Middle frontal gyrus (tissue), 1 donor: ENCODE results near the gene MIGA2.

Experiments
- DNase-seq: peaks from one replicate; pipeline ENCODE4 v3.0.0-alpha.2; 2015; ENCODE audit warnings: low spot score; ENCODE audit errors: extremely low spot score

MIGA2 gene

DNA sequence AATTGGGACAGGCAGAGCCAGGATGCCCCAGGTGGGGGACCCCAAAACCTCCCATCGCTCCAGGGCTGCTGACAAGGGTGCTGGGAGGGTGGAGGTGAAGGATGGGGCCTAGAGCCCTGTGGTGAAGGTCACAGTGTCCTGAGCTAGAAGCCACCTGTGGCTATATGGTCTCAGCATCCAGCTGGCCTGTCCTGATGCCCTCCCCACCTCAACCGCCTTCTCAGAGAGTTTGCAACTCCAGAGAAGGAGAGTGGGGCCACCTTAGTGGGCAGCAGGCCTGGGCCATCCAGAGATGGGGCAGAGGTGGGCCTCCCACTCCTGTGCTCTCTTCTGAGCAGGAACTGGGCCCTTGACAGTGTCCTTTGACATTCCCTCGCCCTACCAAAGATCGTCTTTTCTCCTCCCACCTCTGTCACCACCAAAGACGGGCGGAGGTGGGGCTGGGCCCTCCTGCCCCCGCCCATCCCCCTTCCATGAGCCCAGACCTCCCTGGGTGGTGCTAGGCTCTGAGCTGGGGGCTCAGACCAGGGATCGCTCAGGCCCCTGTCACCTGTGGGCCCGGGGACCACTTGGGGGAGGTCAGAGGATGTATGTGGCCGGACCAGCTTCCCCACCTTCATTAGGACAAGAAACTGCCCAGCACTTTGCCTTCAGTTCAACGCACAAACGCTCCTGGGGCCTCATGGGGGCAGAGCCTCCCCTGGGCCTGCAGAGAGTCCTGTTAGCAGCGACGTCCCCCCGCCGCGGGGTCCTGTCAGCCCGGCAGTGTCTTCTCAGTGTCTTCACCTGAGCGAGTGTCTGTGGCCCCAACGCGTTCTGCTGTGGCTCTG, 34.5 kb downstream of the MIGA2 start:
- DNase-seq: no peak

DNA sequence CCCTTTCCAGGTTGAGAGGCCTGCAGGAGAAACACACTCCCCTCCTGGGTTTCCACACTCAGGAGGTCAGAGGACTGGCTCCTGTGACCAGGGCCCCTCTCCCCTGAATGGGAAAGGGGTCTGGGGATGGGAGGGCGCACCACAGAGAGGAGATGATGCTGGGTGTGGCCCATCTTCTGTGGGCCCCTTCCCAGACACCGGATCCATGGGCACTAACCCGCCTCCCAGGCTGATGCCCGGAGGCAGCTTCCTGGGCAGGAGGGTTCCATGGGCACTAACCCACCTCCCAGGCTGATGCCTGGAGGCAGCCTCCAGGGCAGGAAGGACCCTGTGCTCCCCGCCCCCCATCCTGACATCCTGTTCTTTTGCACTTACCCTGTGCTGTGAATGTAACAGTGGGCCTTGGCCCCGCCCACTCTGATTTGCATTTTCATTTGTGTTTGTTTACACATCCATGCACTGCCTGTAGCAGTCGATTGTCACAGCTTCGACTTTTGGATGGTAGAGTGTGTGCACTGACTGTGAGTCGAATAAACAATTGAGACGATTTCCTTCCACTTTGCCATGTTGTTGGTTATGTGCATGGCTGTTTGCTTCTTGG, 35.2 kb downstream of the MIGA2 start:
- no peak for DNase-seq

DNA sequence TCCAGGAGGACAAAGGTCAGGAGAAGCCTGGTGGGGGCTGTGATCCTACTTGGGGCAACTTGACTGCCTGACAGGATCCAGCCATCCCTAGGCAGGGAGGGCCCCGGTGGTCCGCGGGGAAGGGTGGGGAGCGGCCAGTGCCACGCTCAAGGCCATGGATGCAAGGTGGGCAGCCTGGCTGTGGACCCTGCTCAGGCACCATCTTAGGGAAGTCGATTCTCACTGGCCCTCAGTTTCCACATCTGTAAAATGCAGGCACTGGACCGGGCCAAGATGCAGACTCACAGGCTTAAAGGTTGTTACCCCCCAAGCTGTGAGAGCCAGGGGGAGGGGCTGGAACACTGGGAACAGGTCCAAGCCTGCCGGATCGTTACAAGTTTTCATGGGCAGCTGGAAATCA, 35.7 kb downstream of the MIGA2 start:
- DNase-seq: no peak

DNA sequence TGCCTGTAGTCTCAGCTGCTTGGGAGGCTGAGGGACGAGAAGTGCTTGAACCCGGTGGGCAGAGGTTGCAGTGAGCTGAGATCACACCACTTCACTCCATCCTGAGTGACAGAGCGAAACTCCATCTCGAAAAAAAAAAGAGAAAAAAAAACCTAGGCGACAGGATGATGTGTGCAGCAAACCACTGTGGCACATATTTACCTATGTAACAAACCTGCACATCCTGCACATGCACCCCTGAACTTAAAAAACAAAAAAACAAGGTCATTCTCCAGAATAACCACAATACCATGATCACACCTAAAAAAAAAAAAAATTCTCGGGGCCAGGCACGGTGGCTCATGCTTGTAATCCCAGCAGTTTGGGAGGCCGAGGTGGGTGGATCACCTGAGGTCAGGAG, 37.0 kb downstream of the MIGA2 start:
- DNase-seq: no peak

DNA sequence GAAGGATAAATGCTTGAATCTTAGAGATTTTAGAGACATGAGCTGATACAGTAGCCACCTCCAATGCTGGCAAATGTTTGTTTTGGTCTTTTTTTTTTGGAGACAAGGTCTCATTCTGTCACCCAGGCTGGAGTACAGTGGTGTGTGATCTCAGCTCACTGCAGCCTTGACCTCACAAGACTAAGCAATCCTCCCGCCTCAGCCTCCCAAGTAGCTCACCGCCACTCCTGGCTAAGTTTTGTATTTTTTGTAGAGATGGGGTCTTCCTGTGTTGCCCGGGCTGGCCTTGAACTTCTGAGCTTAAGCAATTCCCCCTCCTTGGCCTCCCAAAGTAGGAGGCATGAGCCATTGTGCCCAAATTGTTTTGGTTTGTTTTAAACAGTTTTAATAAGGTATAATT, 37.7 kb downstream of the MIGA2 start:
- no peak for DNase-seq

GRCh38 chr9:129075996-129076639, 39.7 kb downstream of the MIGA2 start:
- no peak for DNase-seq

GRCh38 chr9:129076640-129077037, 40.2 kb downstream of the MIGA2 start:
- DNase-seq: no peak

GRCh38 chr9:129077236-129077635, 40.8 kb downstream of the MIGA2 start:
- no peak for DNase-seq

GRCh38 chr9:129078691-129079503, 42.5 kb downstream of the MIGA2 start:
- DNase-seq: no peak

- no peak for DNase-seq
Measured at GRCh38 chr9:129079829-129080228, 43.4 kb downstream of the MIGA2 start.

DNA sequence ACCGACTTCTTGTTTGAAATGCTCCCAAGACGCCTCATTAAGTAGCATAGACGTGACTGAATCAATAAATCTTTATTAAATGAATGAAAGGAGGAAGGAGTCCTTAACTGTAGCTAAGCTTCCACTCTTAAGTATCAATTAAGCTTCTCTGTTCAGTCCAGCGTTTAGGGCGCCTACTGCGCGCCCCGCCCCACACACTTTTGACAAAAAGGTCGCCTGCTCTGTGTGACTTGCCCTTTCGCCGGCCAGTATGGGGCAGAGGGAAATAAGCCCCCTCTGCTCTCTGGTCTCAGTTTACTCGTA, 43.8 kb downstream of the MIGA2 start:
- DNase-seq: no peak

DNA sequence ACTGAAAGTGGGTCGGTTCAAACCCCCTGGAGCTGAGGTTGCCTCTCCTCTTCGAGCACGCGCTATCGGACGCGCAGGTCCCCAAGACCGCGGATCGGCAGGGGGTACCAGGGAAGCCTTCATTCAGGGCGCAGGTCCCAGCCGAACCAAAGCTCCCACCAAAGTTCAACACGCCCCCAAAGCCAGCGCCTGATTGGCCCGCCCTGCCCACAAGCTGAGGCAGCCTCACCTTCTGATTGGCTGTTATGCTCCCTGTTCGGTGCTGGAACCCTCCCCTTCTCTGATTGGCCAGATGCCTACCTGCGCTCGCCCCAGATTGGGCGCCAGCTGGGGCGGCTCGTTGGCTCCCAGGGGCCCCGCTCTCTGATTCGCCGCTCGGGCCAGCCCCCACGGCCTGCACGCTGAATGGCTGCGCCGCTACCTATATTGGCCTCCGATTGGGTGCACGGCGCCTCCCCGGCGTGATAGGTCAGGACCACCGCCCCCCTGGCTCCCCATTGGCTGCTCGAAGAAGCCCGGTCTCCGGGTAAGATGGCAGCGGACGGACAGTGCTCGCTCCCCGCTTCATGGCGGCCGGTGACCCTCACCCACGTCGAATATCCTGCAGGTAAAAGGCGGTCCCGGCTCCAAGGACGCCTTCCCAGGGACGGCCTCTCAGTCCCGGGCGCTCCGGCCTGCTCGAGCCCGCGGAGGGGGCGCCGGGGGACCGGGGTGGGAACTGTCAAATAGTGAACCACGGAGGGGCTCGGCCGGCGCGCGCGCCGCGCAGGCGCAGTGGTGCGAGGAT, 44.4 kb downstream of the MIGA2 start, which contains the start of gene DOLPP1:
DOLPP1 (plus strand) TSS at position 511 of the 787 bp plus-strand sequence; CDS start at position 532, 21 bp downstream.
- DNase-seq: peak; percentile 98

DNA sequence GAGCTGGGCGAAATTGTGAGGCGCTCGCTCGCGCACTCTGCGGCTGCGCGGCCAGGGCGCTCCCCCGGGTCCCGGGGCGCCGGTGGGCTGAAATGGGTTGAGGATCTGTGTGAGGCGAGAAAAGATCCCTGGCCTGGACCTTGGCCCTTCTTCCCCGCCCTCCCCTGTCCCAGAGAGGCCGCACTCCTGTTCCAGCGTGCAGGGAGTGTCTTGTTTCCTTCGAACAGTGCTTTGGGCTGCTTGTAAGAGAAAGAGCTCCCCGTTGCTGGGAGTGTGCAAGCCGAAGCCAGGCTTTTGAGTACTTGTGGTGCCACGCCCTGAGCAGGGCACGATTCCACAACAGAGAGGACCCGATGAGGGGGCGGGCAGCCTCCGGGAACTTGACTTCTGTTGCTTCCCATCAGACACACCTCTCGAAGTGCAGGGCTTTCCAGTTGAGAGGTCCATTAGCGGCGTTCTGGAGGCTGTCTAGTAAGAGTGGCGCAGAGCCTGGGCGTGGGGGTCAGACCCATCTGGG, 45.0 kb downstream of the MIGA2 start:
- no peak for DNase-seq

DNA sequence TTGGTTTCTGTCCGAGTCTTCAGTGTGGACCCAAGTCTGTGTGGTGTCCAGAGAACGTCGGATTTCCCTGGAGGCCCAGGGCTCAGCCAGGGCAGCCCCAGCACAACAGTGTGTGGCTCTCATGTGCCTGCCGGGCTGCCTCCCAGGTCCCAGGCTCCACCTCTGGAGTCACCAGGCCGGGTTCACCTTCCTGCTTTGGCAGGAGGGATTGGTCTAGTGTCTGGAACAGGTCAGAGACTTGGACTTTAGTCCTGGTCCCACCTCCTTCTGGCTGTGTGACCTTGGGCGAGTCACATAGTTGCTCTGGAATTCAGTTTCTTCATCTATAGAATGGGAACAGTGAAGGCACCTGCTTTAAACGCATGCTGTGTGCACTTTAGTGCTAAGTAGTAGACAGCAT, 47.7 kb downstream of the MIGA2 start:
- no peak for DNase-seq

GRCh38 chr9:129089246-129089645, 52.8 kb downstream of the MIGA2 start:
- no peak for DNase-seq

DNA sequence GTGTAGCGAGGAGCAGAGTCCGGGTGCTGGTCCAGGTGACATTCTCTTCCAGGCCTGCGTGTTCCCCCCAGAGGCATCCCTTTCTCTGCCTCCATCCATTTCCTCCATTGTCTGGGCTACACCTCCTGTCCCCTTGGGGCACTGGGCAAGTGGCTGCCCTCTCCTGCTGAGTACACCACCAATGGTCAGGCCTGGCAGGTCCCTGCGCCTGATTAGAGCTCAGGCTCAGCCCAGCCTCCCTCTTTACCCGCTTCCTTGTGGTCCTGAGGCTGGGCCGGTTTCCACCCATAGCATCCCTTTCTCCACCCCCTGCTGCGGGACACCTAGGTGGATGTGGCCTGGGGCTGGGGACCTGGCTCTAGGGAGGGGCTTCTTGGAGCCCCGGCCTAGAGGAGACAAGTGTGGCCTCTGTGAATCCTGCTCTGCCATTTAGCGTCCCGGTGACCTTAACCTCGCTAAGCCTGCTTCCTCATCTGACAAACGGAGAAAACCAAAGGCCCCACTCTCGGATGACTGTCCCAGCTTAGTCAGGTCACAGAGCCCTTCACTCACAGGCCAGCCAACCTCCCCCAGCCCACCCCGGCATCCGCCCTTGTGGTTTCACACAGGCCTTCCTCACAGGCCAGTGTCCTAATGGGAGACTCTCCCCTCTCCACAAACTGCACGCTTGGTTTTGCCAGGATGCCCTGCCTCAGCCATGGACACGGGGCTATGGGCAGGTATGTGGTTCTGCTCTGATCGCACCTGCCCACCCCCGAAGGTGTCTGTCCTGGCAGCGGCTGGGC, 57.4 kb downstream of the MIGA2 start:
- DNase-seq: no peak

GRCh38 chr9:129094387-129095169, 58.2 kb downstream of the MIGA2 start:
- no peak for DNase-seq

GRCh38 chr9:129095170-129095667, 58.8 kb downstream of the MIGA2 start:
- DNase-seq: no peak

- DNase-seq: no peak
Measured at GRCh38 chr9:129095908-129096307, 59.5 kb downstream of the MIGA2 start.
